ENCODE measurements around the gene CDCA4.

Gene CDCA4

DNA sequence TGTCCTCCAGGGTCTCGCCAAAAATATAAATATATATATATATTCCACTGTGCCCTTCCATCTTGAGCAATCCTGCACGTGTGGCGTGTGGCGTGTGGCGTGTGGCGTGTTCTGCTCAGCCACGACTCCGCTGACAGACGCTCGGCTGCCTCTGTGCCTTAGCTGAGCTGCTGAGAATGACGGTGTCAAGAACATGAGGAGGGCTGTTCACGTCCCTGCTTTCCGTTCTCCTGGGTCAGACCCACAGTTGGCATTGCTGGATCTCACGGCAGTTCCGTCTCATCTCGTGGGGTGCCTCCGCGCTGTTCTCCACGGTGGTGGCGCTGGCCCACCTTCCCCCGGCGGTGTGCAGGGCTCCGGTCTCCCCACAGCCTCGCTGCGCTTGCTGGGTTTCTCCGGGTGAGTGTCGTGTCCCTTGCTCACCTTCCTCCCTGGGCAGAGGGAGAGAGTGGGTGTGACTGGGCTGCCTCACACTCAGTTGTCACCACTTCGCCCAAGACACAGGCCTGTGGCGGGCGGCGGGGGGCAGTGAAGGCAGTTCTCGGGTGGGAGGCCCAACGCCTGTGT is 34.9 kb upstream of the CDCA4 start:
- Histone ChIP-seq H3K9ac (ENCODE audit: low read length) (no peak overlapping the region), H3K27me3 (ENCODE audit: low read length) (no peaks in the 10 kb centered on the region), H4K20me1 (ENCODE audit: low read depth, low read length) (no peaks in the 10 kb centered on the region), H3K9me3 (ENCODE audit: insufficient read depth, low read length) (no peaks in the 10 kb centered on the region), H3K79me2 (ENCODE audit: insufficient read depth, low read length) (no peaks in the 10 kb centered on the region), H3K27ac (ENCODE audit: low read depth, low read length) (no peak overlapping the region), H3K36me3 (ENCODE audit: low read length) (no peaks in the 10 kb centered on the region), H3F3A (ENCODE audit: insufficient read depth) (no peaks in the 10 kb centered on the region), H3K9me2 (replicated peaks; ENCODE audit: insufficient read depth, low read length) (no peaks in the 10 kb centered on the region), H3K4me3 (ENCODE audit: insufficient read depth, low read length, poor library complexity, severe bottlenecking) (no peak overlapping the region), H2AFZ (ENCODE audit: low read depth, low read length, severe bottlenecking) (no peak overlapping the region), H3K4me2 (ENCODE audit: low read depth, low read length, poor library complexity, severe bottlenecking) (no peak overlapping the region)
- TF ChIP-seq EZH2phosphoT487 (conservative IDR thresholded peaks at IDR 0.05; ENCODE audit: low read length), result no peak
- TF ChIP-seq, protein P1, sequence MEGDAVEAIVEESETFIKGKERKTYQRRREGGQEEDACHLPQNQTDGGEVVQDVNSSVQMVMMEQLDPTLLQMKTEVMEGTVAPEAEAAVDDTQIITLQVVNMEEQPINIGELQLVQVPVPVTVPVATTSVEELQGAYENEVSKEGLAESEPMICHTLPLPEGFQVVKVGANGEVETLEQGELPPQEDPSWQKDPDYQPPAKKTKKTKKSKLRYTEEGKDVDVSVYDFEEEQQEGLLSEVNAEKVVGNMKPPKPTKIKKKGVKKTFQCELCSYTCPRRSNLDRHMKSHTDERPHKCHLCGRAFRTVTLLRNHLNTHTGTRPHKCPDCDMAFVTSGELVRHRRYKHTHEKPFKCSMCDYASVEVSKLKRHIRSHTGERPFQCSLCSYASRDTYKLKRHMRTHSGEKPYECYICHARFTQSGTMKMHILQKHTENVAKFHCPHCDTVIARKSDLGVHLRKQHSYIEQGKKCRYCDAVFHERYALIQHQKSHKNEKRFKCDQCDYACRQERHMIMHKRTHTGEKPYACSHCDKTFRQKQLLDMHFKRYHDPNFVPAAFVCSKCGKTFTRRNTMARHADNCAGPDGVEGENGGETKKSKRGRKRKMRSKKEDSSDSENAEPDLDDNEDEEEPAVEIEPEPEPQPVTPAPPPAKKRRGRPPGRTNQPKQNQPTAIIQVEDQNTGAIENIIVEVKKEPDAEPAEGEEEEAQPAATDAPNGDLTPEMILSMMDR (IDR thresholded peaks at IDR 0.05; ENCODE audit: insufficient read depth, low read length, poor library complexity, severe bottlenecking), result no peak

DNA sequence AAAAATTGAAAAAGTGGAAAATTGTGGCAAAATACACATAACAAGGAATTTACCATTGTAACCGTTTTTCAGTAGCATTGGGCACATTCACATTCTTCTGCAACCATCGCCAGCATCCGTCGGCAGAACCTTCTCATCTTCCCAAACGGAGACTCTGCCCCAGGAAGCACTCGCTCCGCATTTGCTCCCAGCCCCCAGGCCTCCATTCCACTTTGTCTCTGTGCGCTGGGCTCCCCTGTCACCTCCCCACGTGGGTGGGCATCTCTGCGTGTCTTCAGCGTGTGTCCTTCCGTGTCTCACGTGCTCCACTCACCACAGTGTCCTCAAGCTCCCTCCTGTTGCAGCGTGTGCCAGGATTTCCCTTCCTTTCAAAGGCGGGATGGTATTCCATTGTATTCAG is 34.5 kb upstream of the CDCA4 start:
- H2AFZ ChIP-seq (ENCODE audit: low read depth, low read length, severe bottlenecking), result no peak overlapping the region
- H3K4me2 ChIP-seq (ENCODE audit: low read depth, low read length, poor library complexity, severe bottlenecking), result no peak overlapping the region
- H3F3A ChIP-seq (ENCODE audit: insufficient read depth), result no peaks in the 10 kb centered on the region
- no peaks in the 10 kb centered on the region for H3K79me2 ChIP-seq (ENCODE audit: insufficient read depth, low read length)
- no peak overlapping the region for H3K4me3 ChIP-seq (ENCODE audit: insufficient read depth, low read length, poor library complexity, severe bottlenecking)
- H3K36me3 ChIP-seq (ENCODE audit: low read length), result no peaks in the 10 kb centered on the region
- no peak for TF ChIP-seq EZH2phosphoT487 (conservative IDR thresholded peaks at IDR 0.05; ENCODE audit: low read length)
- TF ChIP-seq, protein P1 (IDR thresholded peaks at IDR 0.05; ENCODE audit: insufficient read depth, low read length, poor library complexity, severe bottlenecking), result no peak
- no peak overlapping the region for H3K9ac ChIP-seq (ENCODE audit: low read length)
- no peaks in the 10 kb centered on the region for H4K20me1 ChIP-seq (ENCODE audit: low read depth, low read length)
- no peaks in the 10 kb centered on the region for H3K27me3 ChIP-seq (ENCODE audit: low read length)
- no peak overlapping the region for H3K27ac ChIP-seq (ENCODE audit: low read depth, low read length)
- H3K9me2 ChIP-seq (replicated peaks; ENCODE audit: insufficient read depth, low read length), result no peaks in the 10 kb centered on the region
- no peaks in the 10 kb centered on the region for H3K9me3 ChIP-seq (ENCODE audit: insufficient read depth, low read length)

DNA sequence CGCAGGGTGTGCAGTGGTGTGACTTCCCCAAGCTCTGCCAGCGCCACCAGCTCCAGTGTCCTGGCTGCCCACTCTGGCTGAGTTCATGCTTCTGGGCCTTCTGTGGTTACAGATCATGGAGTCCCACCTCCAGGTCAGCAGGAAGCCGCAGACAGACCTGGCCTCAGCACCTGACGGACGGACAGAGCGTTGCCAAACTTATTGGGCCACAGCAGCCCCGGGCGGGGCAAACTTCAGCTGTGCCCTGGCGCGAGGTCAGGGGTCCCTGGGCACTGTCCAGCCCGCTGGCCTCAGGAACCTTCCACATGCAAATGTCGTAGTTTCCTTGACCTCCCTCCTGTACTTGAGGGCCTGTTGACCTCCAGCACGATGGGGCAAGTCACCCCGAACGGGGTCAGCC is 33.1 kb upstream of the CDCA4 start:
- Histone ChIP-seq H3F3A (ENCODE audit: insufficient read depth) (no peaks in the 10 kb centered on the region), H3K79me2 (ENCODE audit: insufficient read depth, low read length) (no peaks in the 10 kb centered on the region), H3K27me3 (ENCODE audit: low read length) (no peaks in the 10 kb centered on the region), H3K4me2 (ENCODE audit: low read depth, low read length, poor library complexity, severe bottlenecking) (no peak overlapping the region), H3K9me3 (ENCODE audit: insufficient read depth, low read length) (no peaks in the 10 kb centered on the region), H4K20me1 (ENCODE audit: low read depth, low read length) (no peaks in the 10 kb centered on the region), H3K4me3 (ENCODE audit: insufficient read depth, low read length, poor library complexity, severe bottlenecking) (no peak overlapping the region), H3K9me2 (replicated peaks; ENCODE audit: insufficient read depth, low read length) (no peaks in the 10 kb centered on the region), H3K9ac (ENCODE audit: low read length) (no peak overlapping the region), H2AFZ (ENCODE audit: low read depth, low read length, severe bottlenecking) (no peak overlapping the region), H3K27ac (ENCODE audit: low read depth, low read length) (no peak overlapping the region), H3K36me3 (ENCODE audit: low read length) (no peaks in the 10 kb centered on the region)
- TF ChIP-seq EZH2phosphoT487 (conservative IDR thresholded peaks at IDR 0.05; ENCODE audit: low read length), result no peak
- TF ChIP-seq, protein P1 (IDR thresholded peaks at IDR 0.05; ENCODE audit: insufficient read depth, low read length, poor library complexity, severe bottlenecking), result no peak
